Liver (tissue), 9 donors: ENCODE measurements around the gene NEK1. TPM values are rescaled to one million over a fixed set of nuclear protein-coding genes. Genes with fewer than 3 reads are reported as not detected.
A peak's percentile ranks its signal among the peaks of the same experiment; 100 is the strongest.

Experiments
- DNase-seq: peaks from one replicate; pipeline ENCODE4 v3.0.0-alpha.2; 2017; ENCODE audit warnings: low spot score
- H3K27ac ChIP-seq, 2 donors: one replicate each; pipeline ENCODE4 v1.7.0; 2013; ENCODE audit warnings: inconsistent platforms in 2 of 2, low read length in 2 of 2, control low read depth in 1 of 2, low read depth in 1 of 2, mild to moderate bottlenecking in 1 of 2
- H3K27me3 ChIP-seq, 4 donors: one replicate each; pipeline versions ENCODE4 v1.6.1 to v1.7.0; 2013; ENCODE audit warnings: low read length in 3 of 4, inconsistent platforms in 1 of 4, mild to moderate bottlenecking in 1 of 4, moderate library complexity in 1 of 4; ENCODE audit not compliant: control insufficient read depth in 4 of 4, insufficient read depth in 4 of 4
- H3K36me3 ChIP-seq, 4 donors: one replicate each; pipeline versions ENCODE4 v1.6.1 to v1.7.0; 2013; ENCODE audit warnings: low read length in 3 of 4, mild to moderate bottlenecking in 3 of 4, low read depth in 1 of 4, moderate library complexity in 1 of 4; ENCODE audit not compliant: control insufficient read depth in 4 of 4, insufficient read depth in 3 of 4
- H3K4me1 ChIP-seq, 4 donors: one replicate each; pipeline versions ENCODE4 v1.6.1 to v1.7.0; 2013; ENCODE audit warnings: low read length in 3 of 4, mild to moderate bottlenecking in 3 of 4, moderate library complexity in 1 of 4; ENCODE audit not compliant: control insufficient read depth in 4 of 4, insufficient read depth in 4 of 4
- H3K4me3 ChIP-seq, 3 donors: one replicate each; pipeline versions ENCODE4 v1.6.1 to v1.7.0; 2013; ENCODE audit warnings: low read length in 3 of 3, control low read depth in 1 of 3, low read depth in 1 of 3, mild to moderate bottlenecking in 1 of 3
- H3K9ac ChIP-seq, 2 donors: one replicate each; pipeline ENCODE4 v1.7.0; 2013; ENCODE audit warnings: low read length in 2 of 2, mild to moderate bottlenecking in 2 of 2, moderate library complexity in 2 of 2, control low read depth in 1 of 2, low read depth in 1 of 2
- H3K9me3 ChIP-seq, 4 donors: one replicate each; pipeline versions ENCODE4 v1.6.1 to v1.7.0; 2013; ENCODE audit warnings: low read length in 3 of 4; ENCODE audit not compliant: control insufficient read depth in 4 of 4
- EGR1 ChIP-seq, 2 donors: IDR thresholded peaks; 2 replicates each; pipeline ENCODE4 v1.6.1; 2016 to 2018; ENCODE audit warnings: antibody characterized with exemption in 2 of 2, low read depth in 2 of 2
- FOXA1 ChIP-seq: IDR thresholded peaks from 2 replicates; pipeline ENCODE4 v1.6.1; 2016; ENCODE audit warnings: antibody characterized with exemption
- FOXA2 ChIP-seq: IDR thresholded peaks from 2 replicates; pipeline ENCODE4 v1.6.1; 2016; ENCODE audit warnings: antibody characterized with exemption
- GABPA ChIP-seq, 2 donors: IDR thresholded peaks in 1 of 2; conservative IDR thresholded peaks in 1 of 2; 2 replicates each; pipeline ENCODE4 v1.6.1; 2016; ENCODE audit warnings: antibody characterized with exemption in 2 of 2, mild to moderate bottlenecking in 1 of 2, moderate library complexity in 1 of 2
- HNF4A ChIP-seq, 2 donors: conservative IDR thresholded peaks; 2 replicates each; pipeline ENCODE4 v1.6.1; 2016; ENCODE audit warnings: antibody characterized with exemption in 2 of 2, mild to moderate bottlenecking in 2 of 2
- HNF4G ChIP-seq: IDR thresholded peaks from 2 replicates; pipeline ENCODE4 v1.6.1; 2016; ENCODE audit warnings: antibody characterized with exemption
- JUND ChIP-seq, 2 donors: IDR thresholded peaks; 2 replicates each; pipeline ENCODE4 v1.6.1; 2016; ENCODE audit warnings: antibody characterized with exemption in 2 of 2
- NR2F2 ChIP-seq: IDR thresholded peaks from 2 replicates; pipeline ENCODE4 v1.6.1; 2016; ENCODE audit warnings: antibody characterized with exemption
- RAD21 ChIP-seq, 2 donors: IDR thresholded peaks; 2 replicates each; pipeline ENCODE4 v1.6.1; 2016; ENCODE audit warnings: antibody characterized with exemption in 2 of 2, mild to moderate bottlenecking in 2 of 2
- RXRA ChIP-seq, 2 donors: IDR thresholded peaks; 2 replicates each; pipeline ENCODE4 v1.6.1; 2017 to 2018; ENCODE audit warnings: antibody characterized with exemption in 2 of 2, mild to moderate bottlenecking in 1 of 2
- SP1 ChIP-seq: IDR thresholded peaks from 2 replicates; pipeline ENCODE4 v1.6.1; 2018; ENCODE audit warnings: antibody characterized with exemption, mild to moderate bottlenecking
- TAF1 ChIP-seq: conservative IDR thresholded peaks from 2 replicates; pipeline ENCODE4 v1.6.1; 2016; ENCODE audit warnings: antibody characterized with exemption, mild to moderate bottlenecking
- YY1 ChIP-seq: IDR thresholded peaks from 2 replicates; pipeline ENCODE4 v1.6.1; 2016; ENCODE audit warnings: antibody characterized with exemption, mild to moderate bottlenecking
- WGBS: extraction: QIAGEN DNeasy Blood & Tissue Kit; methylation state at CpG from one replicate; pipeline ENCODE4 v1.1.7; 2013; 5-methylcytosine and 5-hydroxymethylcytosine counted together
- polyA plus RNA-seq, 2 donors: library from polyadenylated mRNA; stranded (reverse) in 1 of 2; unstranded in 1 of 2; fragments of 200-250 nt in 1 of 2; fragments of >200 nt in 1 of 2; fragmentation: Nextera tagmentation in 1 of 2; extraction: Ambion mirVana in 1 of 2; gene quantifications; one replicate each; pipeline versions ENCODE4 v1.2.1 to v1.2.3, GENCODE V29; 2013 to 2015
- total RNA-seq, 2 donors: library from RNA; depleted of rRNA; stranded (reverse); fragments of >200 nt; gene quantifications; one replicate each; pipeline ENCODE4 v1.2.3, GENCODE V29; 2014
- TF ChIP-seq, protein P1 (sequence below): fragments of 150-350 bp; IDR thresholded peaks from 2 replicates; pipeline ENCODE4 v1.5.1; 2017; ENCODE audit warnings: improper control_type of control experiment, low read depth, low read length; ENCODE audit not compliant: missing input control
- TF ChIP-seq, protein P2 (sequence below): IDR thresholded peaks from 2 replicates; pipeline ENCODE4 v1.6.1; 2016; ENCODE audit warnings: antibody characterized with exemption
- TF ChIP-seq, protein P3 (sequence below): IDR thresholded peaks from 2 replicates; pipeline ENCODE4 v1.6.1; 2016; ENCODE audit warnings: antibody characterized with exemption
- TF ChIP-seq, protein P4 (sequence below): IDR thresholded peaks from 2 replicates; pipeline ENCODE4 v1.6.1; 2016; ENCODE audit warnings: antibody characterized with exemption
- TF ChIP-seq, protein P5 (sequence below): IDR thresholded peaks from 2 replicates; pipeline ENCODE4 v1.6.1; 2016; ENCODE audit warnings: antibody characterized with exemption, mild to moderate bottlenecking
- donor health status: healthy.
- donor health status: healthy.
- donor health status: healthy.
- donor health status: healthy.
- donor health status: healthy.

Gene NEK1
- total and polyA plus RNA-seq, 4 donors, result 1.8 to 10.2 (median 5.3) TPM

DNA sequence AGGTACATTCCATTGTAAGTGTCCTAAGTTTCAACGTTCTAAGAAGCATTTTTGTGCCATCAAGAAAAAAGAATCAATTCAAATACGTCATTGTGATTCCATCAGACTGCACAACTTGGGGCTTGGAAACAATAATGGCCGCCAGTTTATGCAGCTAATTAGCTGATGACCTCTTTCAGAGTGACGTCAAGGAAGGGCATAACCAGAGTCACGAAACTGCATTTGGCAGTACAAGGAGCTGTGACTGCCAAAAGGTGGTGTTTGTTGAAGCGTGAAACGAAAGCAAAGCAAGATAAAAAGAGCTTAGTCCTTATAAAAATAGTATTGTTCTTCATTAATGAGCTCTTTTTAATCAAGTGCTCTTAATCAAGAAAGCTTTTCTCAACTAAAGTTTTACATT, 260.5 kb downstream of the NEK1 start:
- H3K27ac ChIP-seq, result no peak overlapping the region

More for the DNA sequence above, 260.5 kb downstream of the NEK1 start:
- Histone ChIP-seq H3K9ac (no peak overlapping the region), H3K4me1 (peaks cover 0 to 3% (median 0%) of the 10 kb centered on the region in 4 donors), H3K4me3 (peak overlapping the region in 1 of 3 donors; percentile 10), H3K27me3 (no peaks in the 10 kb centered on the region), H3K36me3 (no peaks in the 10 kb centered on the region), H3K9me3 (no peaks in the 10 kb centered on the region)
- TF ChIP-seq, protein P1, sequence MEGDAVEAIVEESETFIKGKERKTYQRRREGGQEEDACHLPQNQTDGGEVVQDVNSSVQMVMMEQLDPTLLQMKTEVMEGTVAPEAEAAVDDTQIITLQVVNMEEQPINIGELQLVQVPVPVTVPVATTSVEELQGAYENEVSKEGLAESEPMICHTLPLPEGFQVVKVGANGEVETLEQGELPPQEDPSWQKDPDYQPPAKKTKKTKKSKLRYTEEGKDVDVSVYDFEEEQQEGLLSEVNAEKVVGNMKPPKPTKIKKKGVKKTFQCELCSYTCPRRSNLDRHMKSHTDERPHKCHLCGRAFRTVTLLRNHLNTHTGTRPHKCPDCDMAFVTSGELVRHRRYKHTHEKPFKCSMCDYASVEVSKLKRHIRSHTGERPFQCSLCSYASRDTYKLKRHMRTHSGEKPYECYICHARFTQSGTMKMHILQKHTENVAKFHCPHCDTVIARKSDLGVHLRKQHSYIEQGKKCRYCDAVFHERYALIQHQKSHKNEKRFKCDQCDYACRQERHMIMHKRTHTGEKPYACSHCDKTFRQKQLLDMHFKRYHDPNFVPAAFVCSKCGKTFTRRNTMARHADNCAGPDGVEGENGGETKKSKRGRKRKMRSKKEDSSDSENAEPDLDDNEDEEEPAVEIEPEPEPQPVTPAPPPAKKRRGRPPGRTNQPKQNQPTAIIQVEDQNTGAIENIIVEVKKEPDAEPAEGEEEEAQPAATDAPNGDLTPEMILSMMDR, result no peak
- TF ChIP-seq GABPA (IDR thresholded peaks at IDR 0.05 in 1 of 2, conservative IDR thresholded peaks at IDR 0.05 in 1 of 2) (no peak), HNF4A (conservative IDR thresholded peaks at IDR 0.05) (peak; percentile 19 to 51), SP1 (no peak), RAD21 (IDR thresholded peaks at IDR 0.05) (peak; percentile 37 to 46), YY1 (peak; percentile 96), NR2F2 (peak; percentile 23), TAF1 (no peak), EGR1 (IDR thresholded peaks at IDR 0.05; ENCODE audit: low read depth in 2 of 2) (no peak), JUND (IDR thresholded peaks at IDR 0.05) (peak in 1 of 2 donors; percentile 19), HNF4G (no peak), RXRA (IDR thresholded peaks at IDR 0.05) (peak in 1 of 2 donors; percentile 48), FOXA2 (no peak), FOXA1 (no peak)
- TF ChIP-seq, protein P2, sequence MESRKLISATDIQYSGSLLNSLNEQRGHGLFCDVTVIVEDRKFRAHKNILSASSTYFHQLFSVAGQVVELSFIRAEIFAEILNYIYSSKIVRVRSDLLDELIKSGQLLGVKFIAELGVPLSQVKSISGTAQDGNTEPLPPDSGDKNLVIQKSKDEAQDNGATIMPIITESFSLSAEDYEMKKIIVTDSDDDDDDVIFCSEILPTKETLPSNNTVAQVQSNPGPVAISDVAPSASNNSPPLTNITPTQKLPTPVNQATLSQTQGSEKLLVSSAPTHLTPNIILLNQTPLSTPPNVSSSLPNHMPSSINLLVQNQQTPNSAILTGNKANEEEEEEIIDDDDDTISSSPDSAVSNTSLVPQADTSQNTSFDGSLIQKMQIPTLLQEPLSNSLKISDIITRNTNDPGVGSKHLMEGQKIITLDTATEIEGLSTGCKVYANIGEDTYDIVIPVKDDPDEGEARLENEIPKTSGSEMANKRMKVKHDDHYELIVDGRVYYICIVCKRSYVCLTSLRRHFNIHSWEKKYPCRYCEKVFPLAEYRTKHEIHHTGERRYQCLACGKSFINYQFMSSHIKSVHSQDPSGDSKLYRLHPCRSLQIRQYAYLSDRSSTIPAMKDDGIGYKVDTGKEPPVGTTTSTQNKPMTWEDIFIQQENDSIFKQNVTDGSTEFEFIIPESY, result no peak
- TF ChIP-seq, protein P3, sequence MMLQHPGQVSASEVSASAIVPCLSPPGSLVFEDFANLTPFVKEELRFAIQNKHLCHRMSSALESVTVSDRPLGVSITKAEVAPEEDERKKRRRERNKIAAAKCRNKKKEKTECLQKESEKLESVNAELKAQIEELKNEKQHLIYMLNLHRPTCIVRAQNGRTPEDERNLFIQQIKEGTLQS, result no peak
- TF ChIP-seq, protein P4, sequence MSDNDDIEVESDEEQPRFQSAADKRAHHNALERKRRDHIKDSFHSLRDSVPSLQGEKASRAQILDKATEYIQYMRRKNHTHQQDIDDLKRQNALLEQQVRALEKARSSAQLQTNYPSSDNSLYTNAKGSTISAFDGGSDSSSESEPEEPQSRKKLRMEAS, result no peak
- TF ChIP-seq, protein P5, sequence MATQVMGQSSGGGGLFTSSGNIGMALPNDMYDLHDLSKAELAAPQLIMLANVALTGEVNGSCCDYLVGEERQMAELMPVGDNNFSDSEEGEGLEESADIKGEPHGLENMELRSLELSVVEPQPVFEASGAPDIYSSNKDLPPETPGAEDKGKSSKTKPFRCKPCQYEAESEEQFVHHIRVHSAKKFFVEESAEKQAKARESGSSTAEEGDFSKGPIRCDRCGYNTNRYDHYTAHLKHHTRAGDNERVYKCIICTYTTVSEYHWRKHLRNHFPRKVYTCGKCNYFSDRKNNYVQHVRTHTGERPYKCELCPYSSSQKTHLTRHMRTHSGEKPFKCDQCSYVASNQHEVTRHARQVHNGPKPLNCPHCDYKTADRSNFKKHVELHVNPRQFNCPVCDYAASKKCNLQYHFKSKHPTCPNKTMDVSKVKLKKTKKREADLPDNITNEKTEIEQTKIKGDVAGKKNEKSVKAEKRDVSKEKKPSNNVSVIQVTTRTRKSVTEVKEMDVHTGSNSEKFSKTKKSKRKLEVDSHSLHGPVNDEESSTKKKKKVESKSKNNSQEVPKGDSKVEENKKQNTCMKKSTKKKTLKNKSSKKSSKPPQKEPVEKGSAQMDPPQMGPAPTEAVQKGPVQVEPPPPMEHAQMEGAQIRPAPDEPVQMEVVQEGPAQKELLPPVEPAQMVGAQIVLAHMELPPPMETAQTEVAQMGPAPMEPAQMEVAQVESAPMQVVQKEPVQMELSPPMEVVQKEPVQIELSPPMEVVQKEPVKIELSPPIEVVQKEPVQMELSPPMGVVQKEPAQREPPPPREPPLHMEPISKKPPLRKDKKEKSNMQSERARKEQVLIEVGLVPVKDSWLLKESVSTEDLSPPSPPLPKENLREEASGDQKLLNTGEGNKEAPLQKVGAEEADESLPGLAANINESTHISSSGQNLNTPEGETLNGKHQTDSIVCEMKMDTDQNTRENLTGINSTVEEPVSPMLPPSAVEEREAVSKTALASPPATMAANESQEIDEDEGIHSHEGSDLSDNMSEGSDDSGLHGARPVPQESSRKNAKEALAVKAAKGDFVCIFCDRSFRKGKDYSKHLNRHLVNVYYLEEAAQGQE, result no peak
- WGBS, result 30% methylated on average over 7 of the region's 7 CpGs
- no peak for DNase-seq
